DND-41 (cell line): ENCODE measurements around the gene CPXM2.

Experiments used
- ATAC-seq: fragments of 200-7000 bp; cut with Tn5 transposase; 3 replicates; pipeline ENCODE4 v1.9.1; 2021; ENCODE audit warnings: low read depth; ENCODE audit not compliant: insufficient read depth
- DNase-seq: peaks from one replicate; pipeline ENCODE4 v3.0.0-alpha.2; 2020
- H2AFZ ChIP-seq: 2 replicates; pipeline ENCODE4 v1.6.0; 2012; ENCODE audit warnings: low read depth, low read length
- H3K27ac ChIP-seq: 2 replicates; pipeline ENCODE4 v1.5.1; 2012; ENCODE audit warnings: low read length, inconsistent platforms
- H3K27me3 ChIP-seq: fragments of 200-600 bp; sonication (generic); 2 replicates; pipeline ENCODE4 v1.6.0; 2012; ENCODE audit warnings: low read length, mild to moderate bottlenecking, inconsistent platforms; ENCODE audit not compliant: insufficient read depth, poor library complexity
- H3K36me3 ChIP-seq: 2 replicates; pipeline ENCODE4 v1.5.1; 2012; ENCODE audit warnings: low read length, inconsistent platforms; ENCODE audit not compliant: insufficient read depth
- H3K4me1 ChIP-seq: 2 replicates; pipeline ENCODE4 v1.5.1; 2012; ENCODE audit warnings: mild to moderate bottlenecking, low read length; ENCODE audit not compliant: insufficient read depth
- H3K4me2 ChIP-seq: 2 replicates; pipeline ENCODE4 v1.6.0; 2012; ENCODE audit warnings: mild to moderate bottlenecking, moderate library complexity, low read length, inconsistent platforms; ENCODE audit not compliant: insufficient read depth
- H3K4me3 ChIP-seq, 2 experiments: fragments of 200-600 bp in 1 of 2; shearing (Covaris generic) in 1 of 2; 2 replicates each; pipeline ENCODE4 v1.5.1; 2012 to 2016; ENCODE audit warnings: inconsistent platforms in 2 of 2, low read length in 2 of 2, mild to moderate bottlenecking in 2 of 2, low read depth in 1 of 2, moderate library complexity in 1 of 2
- H3K79me2 ChIP-seq: 2 replicates; pipeline ENCODE4 v1.6.0; 2012; ENCODE audit warnings: low read length, inconsistent platforms; ENCODE audit not compliant: insufficient read depth
- H3K9ac ChIP-seq: 2 replicates; pipeline ENCODE4 v1.6.0; 2012; ENCODE audit warnings: low read depth, mild to moderate bottlenecking, inconsistent platforms, low read length, moderate library complexity
- H3K9me3 ChIP-seq: 2 replicates; pipeline ENCODE4 v1.5.1; 2012; ENCODE audit warnings: low read length, moderate library complexity, mild to moderate bottlenecking, inconsistent platforms; ENCODE audit not compliant: insufficient read depth, severe bottlenecking
- H4K20me1 ChIP-seq: 2 replicates; pipeline ENCODE4 v1.6.0; 2012; ENCODE audit warnings: low read length; ENCODE audit not compliant: insufficient read depth
- EZH2 ChIP-seq: IDR thresholded peaks from 3 replicates; pipeline ENCODE4 v1.6.1; 2012; ENCODE audit warnings: borderline replicate concordance, low read depth, mild to moderate bottlenecking, moderate library complexity, low read length, inconsistent platforms; ENCODE audit not compliant: severe bottlenecking
- TF ChIP-seq, protein P1 (sequence below): IDR thresholded peaks from 2 replicates; pipeline ENCODE4 v1.5.1; 2012; ENCODE audit warnings: borderline replicate concordance, low read length, moderate library complexity, mild to moderate bottlenecking; ENCODE audit not compliant: poor library complexity, severe bottlenecking; ENCODE audit errors: extremely low read depth

Gene CPXM2

DNA sequence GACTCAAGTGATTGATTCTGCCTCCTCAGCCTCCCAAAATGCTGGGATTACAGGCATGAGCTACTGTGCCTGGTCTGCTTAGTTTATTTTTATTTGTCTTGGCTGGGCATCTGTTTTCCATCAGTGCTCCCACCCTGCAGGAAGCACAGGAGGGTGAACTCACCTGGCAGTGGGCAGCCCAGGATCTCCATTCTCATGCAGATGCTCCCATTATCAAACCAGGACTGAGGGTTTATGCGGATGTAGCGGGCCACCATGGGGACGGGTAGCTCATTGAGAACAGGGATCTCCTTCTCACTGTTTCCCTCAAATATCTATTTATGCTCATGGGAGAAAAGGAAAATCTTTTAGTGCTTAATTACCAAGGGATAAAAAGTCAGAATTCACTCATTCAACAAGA, 93.8 kb downstream of the CPXM2 start:
- H3K36me3 ChIP-seq, result no peaks in the 10 kb centered on the region
- no peak for DNase-seq
- H3K9me3 ChIP-seq, result no peaks in the 10 kb centered on the region
- ATAC-seq, result no peak
- H3K27ac ChIP-seq, result no peak overlapping the region
- TF ChIP-seq, protein P1, sequence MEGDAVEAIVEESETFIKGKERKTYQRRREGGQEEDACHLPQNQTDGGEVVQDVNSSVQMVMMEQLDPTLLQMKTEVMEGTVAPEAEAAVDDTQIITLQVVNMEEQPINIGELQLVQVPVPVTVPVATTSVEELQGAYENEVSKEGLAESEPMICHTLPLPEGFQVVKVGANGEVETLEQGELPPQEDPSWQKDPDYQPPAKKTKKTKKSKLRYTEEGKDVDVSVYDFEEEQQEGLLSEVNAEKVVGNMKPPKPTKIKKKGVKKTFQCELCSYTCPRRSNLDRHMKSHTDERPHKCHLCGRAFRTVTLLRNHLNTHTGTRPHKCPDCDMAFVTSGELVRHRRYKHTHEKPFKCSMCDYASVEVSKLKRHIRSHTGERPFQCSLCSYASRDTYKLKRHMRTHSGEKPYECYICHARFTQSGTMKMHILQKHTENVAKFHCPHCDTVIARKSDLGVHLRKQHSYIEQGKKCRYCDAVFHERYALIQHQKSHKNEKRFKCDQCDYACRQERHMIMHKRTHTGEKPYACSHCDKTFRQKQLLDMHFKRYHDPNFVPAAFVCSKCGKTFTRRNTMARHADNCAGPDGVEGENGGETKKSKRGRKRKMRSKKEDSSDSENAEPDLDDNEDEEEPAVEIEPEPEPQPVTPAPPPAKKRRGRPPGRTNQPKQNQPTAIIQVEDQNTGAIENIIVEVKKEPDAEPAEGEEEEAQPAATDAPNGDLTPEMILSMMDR, result no peak
- no peak for TF ChIP-seq EZH2
- H3K79me2 ChIP-seq, result no peaks in the 10 kb centered on the region
- no peak overlapping the region for H3K9ac ChIP-seq
- no peak overlapping the region for H3K4me3 ChIP-seq
- H3K4me1 ChIP-seq, result peaks cover under 1% of the 10 kb centered on the region; the same call in 1 of the 2 replicates
- H3K27me3 ChIP-seq, result peaks cover 19% of the 10 kb centered on the region
- H2AFZ ChIP-seq, result no peak overlapping the region
- H4K20me1 ChIP-seq, result no peaks in the 10 kb centered on the region
- no peak overlapping the region for H3K4me2 ChIP-seq

DNA sequence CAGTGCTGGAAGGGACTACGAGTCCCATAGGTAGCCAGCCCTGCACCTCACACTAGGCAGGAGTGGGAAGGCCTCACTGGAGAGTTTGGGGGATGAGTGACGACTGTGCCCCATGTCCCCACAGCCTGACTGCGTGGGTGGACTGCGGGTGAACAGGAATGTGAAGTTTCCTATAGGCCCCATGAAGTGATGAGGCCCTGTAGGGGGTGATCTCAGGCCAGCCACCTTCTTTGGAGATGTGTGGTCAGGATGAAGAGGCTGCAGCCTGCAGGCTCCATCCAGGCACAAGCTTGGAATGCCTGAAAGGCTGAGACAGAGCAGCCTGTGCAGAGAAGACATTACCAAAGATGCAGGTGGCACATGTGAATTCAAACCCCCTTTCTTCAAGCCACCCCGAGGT, 94.9 kb downstream of the CPXM2 start:
- Histone ChIP-seq H3K9ac (no peak overlapping the region), H3K4me1 (peaks cover 11% of the 10 kb centered on the region), H4K20me1 (no peaks in the 10 kb centered on the region), H3K9me3 (no peaks in the 10 kb centered on the region), H2AFZ (no peak overlapping the region), H3K27ac (no peak overlapping the region), H3K27me3 (peaks cover 12% of the 10 kb centered on the region), H3K36me3 (no peaks in the 10 kb centered on the region), H3K4me2 (no peak overlapping the region), H3K79me2 (no peaks in the 10 kb centered on the region), H3K4me3 (no peak overlapping the region)
- DNase-seq (no peak), ATAC-seq (no peak)
- TF ChIP-seq EZH2, result no peak
- TF ChIP-seq, protein P1, result no peak

DNA sequence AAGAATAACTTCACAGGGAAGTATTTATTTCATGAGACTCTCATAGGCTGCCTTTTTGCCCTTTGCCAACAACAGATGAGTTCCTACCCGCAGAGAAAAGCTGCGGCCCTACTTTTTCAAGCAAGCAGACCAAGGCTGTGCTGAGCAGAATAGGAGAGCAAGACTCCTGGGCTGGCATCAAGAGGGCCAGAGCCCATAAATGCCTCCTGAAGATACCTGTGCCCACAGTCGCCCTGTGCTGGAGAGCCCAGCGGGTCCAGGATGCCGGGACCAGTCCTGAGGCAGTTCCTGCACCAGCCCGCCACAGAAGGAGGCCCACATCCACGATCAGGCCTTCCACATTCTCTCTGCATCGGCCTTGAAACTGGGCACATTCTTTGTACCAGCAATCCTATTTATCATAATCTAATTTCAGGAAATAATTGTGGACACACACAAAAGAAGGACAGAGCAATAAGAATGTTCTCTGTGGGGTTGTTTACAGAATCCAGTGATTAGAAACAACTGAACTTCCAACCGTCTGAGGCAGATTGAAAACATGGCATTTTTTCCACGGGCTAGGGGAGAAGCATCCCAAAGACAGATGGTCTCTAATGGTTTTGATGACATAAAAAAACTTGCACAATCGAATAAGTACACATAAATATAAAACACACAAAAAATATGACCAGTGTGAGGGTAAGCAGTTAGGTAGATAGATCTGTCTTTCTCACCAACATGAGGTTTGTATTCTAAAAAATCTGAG, 95.6 kb downstream of the CPXM2 start:
- Histone ChIP-seq H3K79me2 (no peaks in the 10 kb centered on the region), H3K36me3 (no peaks in the 10 kb centered on the region), H3K27me3 (peaks cover 12% of the 10 kb centered on the region), H3K9ac (no peak overlapping the region), H4K20me1 (no peaks in the 10 kb centered on the region), H3K4me1 (peaks cover 12% of the 10 kb centered on the region), H3K27ac (no peak overlapping the region), H3K9me3 (no peaks in the 10 kb centered on the region), H3K4me3 (no peak overlapping the region), H3K4me2 (no peak overlapping the region), H2AFZ (no peak overlapping the region)
- no peak for ATAC-seq
- no peak for DNase-seq
- TF ChIP-seq EZH2, result no peak
- TF ChIP-seq, protein P1, result no peak
